ENCODE results near the gene CLEC4E.

DNA sequence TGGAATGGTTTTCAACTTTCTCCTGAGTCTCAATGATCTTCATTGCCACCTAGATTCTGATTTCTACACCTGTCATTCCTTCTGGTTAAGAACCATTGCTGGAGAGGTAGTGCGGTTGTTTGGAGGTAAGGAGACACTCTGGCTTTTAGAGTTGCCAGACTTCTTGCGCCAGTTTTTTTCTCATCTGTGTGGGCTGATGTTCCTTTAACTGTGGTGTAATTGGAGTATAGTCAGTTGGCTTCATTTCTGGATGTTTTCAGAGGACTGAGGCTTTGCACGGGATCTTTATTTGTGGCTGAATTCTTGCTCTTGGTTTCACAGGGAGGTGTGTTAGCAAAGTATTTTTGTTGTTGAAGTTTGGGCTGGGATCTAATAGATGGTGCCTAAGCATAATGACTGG is 33.1 kb downstream of the CLEC4E start:
- TF ChIP-seq GATA2 (IDR thresholded peaks at IDR 0.05; ENCODE audit: low read depth, low read length), result no peak
- no peak for TF ChIP-seq GATA3 (IDR thresholded peaks at IDR 0.05; ENCODE audit: low read depth, low read length)
